ENCODE data around the gene LOC128125822.

DNA sequence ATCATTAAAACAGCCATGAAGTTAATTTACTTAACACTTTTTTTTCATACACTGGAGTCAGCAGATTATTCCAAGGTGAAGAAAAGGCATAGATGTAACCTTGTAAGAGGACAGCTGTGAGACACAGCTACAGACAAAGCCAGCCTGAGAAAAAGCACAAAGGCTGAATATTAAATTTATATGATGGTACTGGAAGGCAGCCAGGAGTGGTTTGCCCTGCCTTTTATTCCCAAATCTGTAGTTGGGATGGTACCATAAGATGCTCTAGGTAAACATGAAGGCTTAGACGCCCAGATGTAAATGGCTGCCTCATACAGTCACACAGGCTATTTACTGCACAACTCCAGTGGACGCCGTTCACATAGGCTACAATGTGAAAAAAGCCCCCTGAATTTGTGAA, 42.1 kb upstream of the LOC128125822 start:
- TF ChIP-seq ZNF404 (tag by site-specific recombination; IDR thresholded peaks at IDR 0.05) (no peak), ZBTB1 (tag by site-specific recombination; IDR thresholded peaks at IDR 0.05) (no peak), CTCF (tag by site-specific recombination; IDR thresholded peaks at IDR 0.05) (no peak), ZBTB20 (tag by site-specific recombination; IDR thresholded peaks at IDR 0.05) (no peak), ZNF274 (IDR thresholded peaks at IDR 0.05; ENCODE audit: low read length) (no peak), ZNF274 (tag by site-specific recombination; IDR thresholded peaks at IDR 0.05; ENCODE audit: borderline replicate concordance) (no peak), IKZF3 (tag by site-specific recombination; IDR thresholded peaks at IDR 0.05) (no peak), ZNF747 (tag by site-specific recombination; IDR thresholded peaks at IDR 0.05) (no peak), ZNF138 (tag by site-specific recombination; IDR thresholded peaks at IDR 0.05; ENCODE audit: borderline replicate concordance) (no peak), ZNF513 (tag by site-specific recombination; IDR thresholded peaks at IDR 0.05) (no peak), ZSCAN23 (tag by site-specific recombination; IDR thresholded peaks at IDR 0.05) (no peak), TCF7L2 (IDR thresholded peaks at IDR 0.05; ENCODE audit: borderline replicate concordance, low read depth, low read length) (no peak), ATF2 (tag by site-specific recombination; IDR thresholded peaks at IDR 0.05; ENCODE audit: low read depth) (no peak)
- TF ChIP-seq, protein P1, sequence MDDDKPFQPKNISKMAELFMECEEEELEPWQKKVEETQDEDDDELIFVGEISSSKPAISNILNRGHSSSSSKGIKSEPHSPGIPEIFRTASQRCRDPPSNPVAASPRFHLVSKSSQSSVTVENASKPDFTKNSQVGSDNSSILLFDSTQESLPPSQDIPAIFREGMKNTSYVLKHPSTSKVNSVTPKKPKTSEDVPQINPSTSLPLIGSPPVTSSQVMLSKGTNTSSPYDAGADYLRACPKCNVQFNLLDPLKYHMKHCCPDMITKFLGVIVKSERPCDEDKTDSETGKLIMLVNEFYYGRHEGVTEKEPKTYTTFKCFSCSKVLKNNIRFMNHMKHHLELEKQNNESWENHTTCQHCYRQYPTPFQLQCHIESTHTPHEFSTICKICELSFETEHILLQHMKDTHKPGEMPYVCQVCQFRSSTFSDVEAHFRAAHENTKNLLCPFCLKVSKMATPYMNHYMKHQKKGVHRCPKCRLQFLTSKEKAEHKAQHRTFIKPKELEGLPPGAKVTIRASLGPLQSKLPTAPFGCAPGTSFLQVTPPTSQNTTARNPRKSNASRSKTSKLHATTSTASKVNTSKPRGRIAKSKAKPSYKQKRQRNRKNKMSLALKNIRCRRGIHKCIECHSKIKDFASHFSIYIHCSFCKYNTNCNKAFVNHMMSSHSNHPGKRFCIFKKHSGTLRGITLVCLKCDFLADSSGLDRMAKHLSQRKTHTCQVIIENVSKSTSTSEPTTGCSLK (tag by site-specific recombination; IDR thresholded peaks at IDR 0.05): no peak
- TF ChIP-seq, protein P2, sequence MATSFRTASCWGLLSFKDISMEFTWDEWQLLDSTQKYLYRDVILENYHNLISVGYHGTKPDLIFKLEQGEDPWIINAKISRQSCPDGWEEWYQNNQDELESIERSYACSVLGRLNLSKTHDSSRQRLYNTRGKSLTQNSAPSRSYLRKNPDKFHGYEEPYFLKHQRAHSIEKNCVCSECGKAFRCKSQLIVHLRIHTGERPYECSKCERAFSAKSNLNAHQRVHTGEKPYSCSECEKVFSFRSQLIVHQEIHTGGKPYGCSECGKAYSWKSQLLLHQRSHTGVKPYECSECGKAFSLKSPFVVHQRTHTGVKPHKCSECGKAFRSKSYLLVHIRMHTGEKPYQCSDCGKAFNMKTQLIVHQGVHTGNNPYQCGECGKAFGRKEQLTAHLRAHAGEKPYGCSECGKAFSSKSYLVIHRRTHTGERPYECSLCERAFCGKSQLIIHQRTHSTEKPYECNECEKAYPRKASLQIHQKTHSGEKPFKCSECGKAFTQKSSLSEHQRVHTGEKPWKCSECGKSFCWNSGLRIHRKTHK (tag by site-specific recombination; IDR thresholded peaks at IDR 0.05): no peak
